PC-9 (cell line): ENCODE measurements around the gene ITGBL1. TPM values are rescaled to one million over a fixed set of nuclear protein-coding genes. Genes with fewer than 3 reads are reported as not detected.

ENCODE experiments used
- BruUV-seq: library from RNA; stranded (reverse); fragments of 400-500 nt; replicated peaks from 2 replicates; lab custom pipeline; 2021; lab: Mats Ljungman, UMichigan
- CTCF ChIA-PET: fragments of 300-600 bp; sonication (Branson Sonifier 250); formaldehyde crosslinking; loops from one replicate; lab custom pipeline; 2022; ENCODE audit warnings: antibody characterized with exemption; lab: Charles Lee
- POLR2A ChIA-PET: fragments of 300-600 bp; sonication (Branson Sonifier 250); formaldehyde crosslinking; loops from one replicate; lab custom pipeline; 2022; ENCODE audit warnings: antibody characterized with exemption; ENCODE audit not compliant: unreplicated experiment; lab: Charles Lee
- DNase-seq, 2 experiments: peaks; one replicate each; pipeline versions ENCODE4 v3.0.0 to v3.0.0-alpha.2; 2015 to 2022; ENCODE audit warnings: mixed read lengths in 1 of 2
- H2AFZ ChIP-seq: fragments of 200-600 bp; sonication (generic); 2 replicates; pipeline ENCODE4 v1.8.1; 2017; ENCODE audit warnings: antibody characterized with exemption
- H3F3A ChIP-seq: fragments of 200-600 bp; sonication (generic); 2 replicates; pipeline ENCODE4 v1.8.1; 2017; ENCODE audit warnings: antibody characterized with exemption, mild to moderate bottlenecking, low read depth; ENCODE audit not compliant: insufficient read depth
- H3K27ac ChIP-seq: fragments of 200-600 bp; sonication (generic); 2 replicates; pipeline ENCODE4 v1.6.1; 2016; ENCODE audit warnings: mixed run types
- H3K27me3 ChIP-seq: fragments of 200-600 bp; sonication (generic); 2 replicates; pipeline ENCODE4 v1.6.1; 2016; ENCODE audit warnings: low read depth, mixed run types; ENCODE audit not compliant: insufficient read depth
- H3K36me3 ChIP-seq: fragments of 200-600 bp; sonication (generic); 2 replicates; pipeline ENCODE4 v1.6.1; 2016; ENCODE audit warnings: low read depth, mixed run types
- H3K4me1 ChIP-seq: fragments of 200-600 bp; sonication (generic); replicated peaks from 2 replicates; pipeline ENCODE4 v1.6.1; 2016; ENCODE audit warnings: mixed run types; ENCODE audit not compliant: insufficient read depth
- H3K4me2 ChIP-seq: fragments of 200-600 bp; sonication (generic); 2 replicates; pipeline ENCODE4 v1.6.1; 2017; ENCODE audit warnings: mixed run types
- H3K4me3 ChIP-seq: fragments of 200-600 bp; sonication (generic); 2 replicates; pipeline ENCODE4 v1.6.1; 2016; ENCODE audit warnings: mixed run types
- H3K79me2 ChIP-seq: fragments of 200-600 bp; sonication (generic); 2 replicates; pipeline ENCODE4 v1.6.1; 2017; ENCODE audit warnings: low read depth, mixed run types
- H3K9me2 ChIP-seq: fragments of 200-600 bp; sonication (generic); 2 replicates; pipeline ENCODE4 v1.8.1; 2017; ENCODE audit warnings: mild to moderate bottlenecking; ENCODE audit not compliant: insufficient read depth
- H3K9me3 ChIP-seq: fragments of 200-600 bp; sonication (generic); 2 replicates; pipeline ENCODE4 v1.8.1; 2016; ENCODE audit warnings: low read depth; ENCODE audit not compliant: insufficient read depth
- H4K20me1 ChIP-seq: fragments of 200-600 bp; sonication (generic); 2 replicates; pipeline ENCODE4 v1.8.1; 2017; ENCODE audit not compliant: insufficient read depth
- CTCF ChIP-seq: fragments of 200-600 bp; sonication (generic); conservative IDR thresholded peaks from 2 replicates; pipeline ENCODE4 v1.6.1; 2017; ENCODE audit warnings: mixed run types, antibody characterized with exemption, mild to moderate bottlenecking, moderate library complexity
- EZH2 ChIP-seq: fragments of 200-600 bp; sonication (generic); IDR thresholded peaks from 2 replicates; pipeline ENCODE4 v1.8.0; 2017; ENCODE audit warnings: antibody characterized with exemption, low read depth
- intact Hi-C: fragments of 100-400 bp; cut with micrococcal nuclease; formaldehyde crosslinking; loops from one replicate; pipeline ENCODE4 v1.10.0; 2022; ENCODE audit not compliant: unreplicated experiment
- total RNA-seq: library from RNA; stranded (reverse); gene quantifications from 2 replicates; pipeline ENCODE4 v1.2.3, GENCODE V29; 2021

Gene ITGBL1
- total RNA-seq, 1 experiment from 2014 or later = 52.5 TPM

GRCh38 chr13:101544979-101545378, 92.5 kb downstream of the ITGBL1 start:
- intact Hi-C loops = no loop called here
- Histone ChIP-seq H4K20me1 (no peaks in the 10 kb centered on the region), H3F3A (no peaks in the 10 kb centered on the region), H3K36me3 (no peaks in the 10 kb centered on the region), H3K4me1 (no peaks in the 10 kb centered on the region), H3K4me2 (no peak overlapping the region), H3K9me3 (0 out of 2 replicates have a peak, but pooled peaks cover 5% of the 10 kb centered on the region), H3K9me2 (no peaks in the 10 kb centered on the region), H3K79me2 (peaks cover 14% of the 10 kb centered on the region), H3K27me3 (no peaks in the 10 kb centered on the region), H3K27ac (no peak overlapping the region), H2AFZ (no peak overlapping the region), H3K4me3 (no peak overlapping the region)
- CTCF ChIA-PET = no interaction called here
- POLR2A ChIA-PET = no interaction called here
- no peak for DNase-seq
- TF ChIP-seq CTCF = no peak
- TF ChIP-seq EZH2 = no peak
- BruUV-seq = no TSS peak

GRCh38 chr13:101545521-101545920, 93.0 kb downstream of the ITGBL1 start:
- intact Hi-C loops = no loop called here
- no peak for TF ChIP-seq EZH2
- 0 out of 2 replicates have a peak, but pooled peaks have one; percentile 26 for TF ChIP-seq CTCF
- CTCF ChIA-PET = interaction anchor here (0.7 kb wide), 1 partner anchor 129 kb away, joined by 3 read pairs; the partner anchor contains the start of gene NALCN
- Histone ChIP-seq H3K4me1 (no peaks in the 10 kb centered on the region), H3K9me2 (no peaks in the 10 kb centered on the region), H3K9me3 (0 out of 2 replicates have a peak, but pooled peaks cover 1% of the 10 kb centered on the region), H3K27ac (no peak overlapping the region), H4K20me1 (no peaks in the 10 kb centered on the region), H3K27me3 (no peaks in the 10 kb centered on the region), H2AFZ (no peak overlapping the region), H3K4me2 (no peak overlapping the region), H3K79me2 (peaks cover 14% of the 10 kb centered on the region), H3K36me3 (no peaks in the 10 kb centered on the region), H3F3A (no peaks in the 10 kb centered on the region), H3K4me3 (no peak overlapping the region)
- BruUV-seq = no TSS peak
- POLR2A ChIA-PET = no interaction called here
- DNase-seq = no peak

- Histone ChIP-seq H3K36me3 (no peaks in the 10 kb centered on the region), H3K4me3 (no peak overlapping the region), H3K27me3 (no peaks in the 10 kb centered on the region), H3K4me1 (no peaks in the 10 kb centered on the region), H3K27ac (no peak overlapping the region), H3F3A (peaks cover 5% of the 10 kb centered on the region; the same call in 1 of the 2 replicates), H2AFZ (no peak overlapping the region), H3K79me2 (0 out of 2 replicates have a peak, but pooled peaks cover 4% of the 10 kb centered on the region), H4K20me1 (no peaks in the 10 kb centered on the region), H3K9me2 (no peaks in the 10 kb centered on the region), H3K9me3 (no peaks in the 10 kb centered on the region), H3K4me2 (no peak overlapping the region)
- intact Hi-C loops = no loop called here
- no TSS peak for BruUV-seq
- TF ChIP-seq CTCF = no peak
- no peak for TF ChIP-seq EZH2
- CTCF ChIA-PET = no interaction called here
- POLR2A ChIA-PET = no interaction called here
- DNase-seq = no peak
Measured at GRCh38 chr13:101552286-101552685, 99.8 kb downstream of the ITGBL1 start.
